ENCODE measurements around the gene CHCHD6.

Gene CHCHD6, protein sequence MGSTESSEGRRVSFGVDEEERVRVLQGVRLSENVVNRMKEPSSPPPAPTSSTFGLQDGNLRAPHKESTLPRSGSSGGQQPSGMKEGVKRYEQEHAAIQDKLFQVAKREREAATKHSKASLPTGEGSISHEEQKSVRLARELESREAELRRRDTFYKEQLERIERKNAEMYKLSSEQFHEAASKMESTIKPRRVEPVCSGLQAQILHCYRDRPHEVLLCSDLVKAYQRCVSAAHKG

DNA sequence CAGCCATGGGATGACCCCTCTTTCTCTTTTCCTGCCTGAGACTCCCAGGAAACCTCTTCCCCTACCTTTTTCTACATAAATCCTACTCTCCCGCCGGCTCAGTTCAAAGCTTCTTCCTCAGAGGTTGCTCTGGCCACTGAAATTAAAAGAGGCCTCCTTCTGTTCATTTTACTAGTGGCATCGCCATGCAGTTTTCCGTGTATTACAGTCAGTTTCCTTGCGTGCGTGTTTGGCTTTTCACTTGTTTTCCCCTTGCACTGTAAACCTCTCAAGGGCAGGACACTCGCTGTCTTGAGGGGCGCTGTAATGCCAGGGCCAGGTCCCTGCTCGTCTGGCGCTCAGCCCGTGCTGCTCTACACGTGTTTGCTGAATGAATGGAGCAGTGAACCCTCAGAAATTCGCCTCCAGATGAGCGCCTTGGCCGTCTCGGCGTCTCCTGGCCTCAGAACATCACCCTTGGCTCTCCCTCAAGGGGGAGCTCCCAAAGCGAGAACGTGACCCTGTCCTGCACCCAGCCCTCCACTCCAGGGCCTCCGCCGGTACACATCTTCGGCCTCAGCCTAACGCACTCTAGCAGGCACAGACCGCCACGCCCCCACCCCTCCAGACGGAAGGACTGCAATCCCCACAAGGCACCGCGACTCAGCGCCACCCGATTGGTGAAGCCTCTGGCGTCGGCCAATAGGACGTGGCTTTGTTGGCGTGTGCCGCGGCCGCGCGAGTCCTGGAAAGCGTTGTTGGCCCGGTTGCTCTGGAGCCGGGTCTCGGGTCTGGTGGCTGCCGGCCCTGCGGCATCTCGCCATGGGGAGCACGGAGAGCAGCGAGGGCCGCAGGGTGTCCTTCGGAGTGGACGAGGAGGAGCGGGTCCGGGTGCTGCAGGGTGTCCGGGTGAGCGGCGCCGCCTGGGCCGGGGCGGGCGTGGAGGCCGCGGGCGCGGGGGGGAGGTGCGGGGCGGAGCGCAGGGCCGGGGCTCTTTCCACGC, at the start of gene CHCHD6:
Gene CHCHD6 (plus strand): TSS at position 729 of the 982 bp plus-strand sequence. CDS start 73 bp downstream, at position 802.
- DNase-seq, result peak; percentile 98

DNA sequence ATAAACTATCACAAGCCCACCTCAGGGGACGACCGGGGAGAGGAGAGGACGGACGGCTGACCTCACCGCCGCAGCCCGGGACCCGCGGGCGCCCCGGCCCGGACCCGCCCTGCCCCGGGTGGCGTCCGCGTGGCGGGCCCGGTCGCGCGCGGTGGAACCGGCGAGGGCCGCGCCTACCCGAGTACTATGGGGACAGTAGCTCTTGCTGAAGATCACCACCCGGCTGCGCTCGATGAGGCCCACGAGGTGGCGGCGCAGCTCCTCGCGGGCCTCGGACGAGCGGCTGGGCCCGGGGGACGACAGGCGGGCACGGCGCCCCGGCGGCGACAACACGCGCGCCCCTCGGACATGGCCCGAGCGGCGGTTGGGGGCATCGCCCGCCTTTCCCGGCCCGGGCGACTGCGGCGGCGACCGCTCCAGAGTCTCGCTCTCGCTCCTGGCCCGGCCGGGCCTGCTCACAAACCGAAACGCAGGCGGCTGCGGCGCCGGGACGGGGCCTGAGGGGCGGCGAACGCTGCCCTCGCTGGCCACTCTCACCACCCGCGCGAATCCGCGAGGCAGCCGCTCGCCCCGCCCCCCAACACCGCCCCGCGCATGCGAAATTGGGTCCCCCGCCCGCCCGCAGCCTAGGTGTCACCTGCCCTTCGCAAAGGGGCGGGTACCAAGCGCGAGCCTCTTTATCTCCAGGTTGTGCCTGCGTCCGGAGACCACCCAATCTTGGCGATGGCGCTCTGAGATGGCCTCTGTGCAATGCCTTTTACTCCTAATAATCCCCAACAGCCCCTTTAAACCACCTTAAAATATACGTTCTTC, 49.3 kb upstream of the CHCHD6 start, which contains the start of gene TXNRD3:
Gene TXNRD3 (minus strand): TSS at position 554 of the 813 bp plus-strand sequence.
- DNase-seq, result peak; percentile 87

DNA sequence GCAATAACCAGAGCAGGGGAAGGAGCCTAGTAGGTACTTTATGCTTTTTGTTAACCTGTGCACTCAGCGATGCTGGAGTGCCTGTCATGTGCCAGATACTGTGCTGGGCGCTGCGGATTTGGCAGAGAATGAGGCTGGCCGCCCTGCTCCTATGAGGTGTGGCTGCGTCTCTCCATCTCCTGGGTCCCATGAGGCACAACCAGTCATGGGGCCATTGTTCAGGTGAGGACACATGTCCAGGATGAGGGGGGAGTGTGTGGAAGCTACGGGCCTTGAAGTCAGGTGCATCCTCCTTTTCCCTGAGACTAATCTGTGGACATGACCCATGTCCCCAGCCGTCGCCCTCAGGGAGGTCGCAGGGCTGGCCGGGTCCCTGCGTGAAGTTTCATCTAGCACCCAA, 48.2 kb upstream of the CHCHD6 start:
- no peak for DNase-seq

DNA sequence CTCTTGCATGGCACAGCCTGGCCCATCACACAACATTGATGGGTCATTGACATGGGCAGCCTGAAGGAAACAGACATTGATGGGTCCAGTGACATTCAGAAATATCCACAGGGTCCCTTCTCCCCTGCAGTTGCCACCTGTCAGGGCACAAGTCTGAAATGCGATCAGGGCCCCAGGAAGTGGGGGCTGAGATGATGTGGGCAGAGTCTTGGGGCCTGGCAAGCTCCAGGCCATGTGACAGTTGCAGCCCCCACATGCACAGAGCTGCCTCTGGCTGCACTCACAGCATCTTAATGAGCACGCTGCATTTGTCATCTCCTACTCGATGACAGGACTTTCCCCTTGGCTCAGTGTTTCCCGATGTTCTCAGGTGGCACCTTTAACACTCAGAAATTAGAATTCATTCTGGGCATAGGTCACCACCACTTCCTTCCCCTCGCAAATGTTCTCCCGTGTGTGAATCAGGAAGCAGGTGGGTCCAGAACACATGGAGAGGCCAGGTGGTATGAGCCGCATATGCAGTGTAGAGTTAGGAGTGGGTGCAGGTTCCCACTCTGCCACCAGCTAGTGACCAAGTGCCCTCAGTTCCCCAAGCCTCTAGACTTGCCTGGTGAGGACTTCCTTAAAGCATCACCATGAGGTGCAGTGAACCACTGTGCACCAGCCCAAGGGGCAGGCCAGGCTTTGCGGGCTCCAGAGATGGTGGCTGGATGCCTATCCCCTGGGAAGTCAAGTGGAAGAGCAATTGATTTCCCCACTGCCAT, 47.5 kb upstream of the CHCHD6 start:
- DNase-seq, result no peak

DNA sequence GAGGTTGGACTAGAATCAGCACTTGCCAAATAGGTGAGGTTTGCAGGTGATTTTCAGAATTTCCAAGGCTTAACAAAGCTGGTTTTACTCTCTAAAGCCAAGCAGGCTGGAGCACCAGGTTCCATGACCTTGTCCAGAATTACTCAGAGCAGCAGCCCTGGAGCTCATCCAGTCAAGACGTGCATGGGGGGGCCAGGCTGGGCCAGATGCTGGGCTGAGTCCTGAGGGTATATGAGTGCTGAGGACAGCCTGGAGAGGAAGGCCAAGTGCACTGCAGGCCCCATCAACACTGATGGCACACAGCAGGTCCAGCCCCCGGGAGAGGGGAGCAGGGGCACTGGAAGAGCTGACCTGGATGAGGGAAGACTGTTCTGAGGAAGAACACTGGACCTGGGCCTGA, 46.1 kb upstream of the CHCHD6 start:
- DNase-seq, result no peak

DNA sequence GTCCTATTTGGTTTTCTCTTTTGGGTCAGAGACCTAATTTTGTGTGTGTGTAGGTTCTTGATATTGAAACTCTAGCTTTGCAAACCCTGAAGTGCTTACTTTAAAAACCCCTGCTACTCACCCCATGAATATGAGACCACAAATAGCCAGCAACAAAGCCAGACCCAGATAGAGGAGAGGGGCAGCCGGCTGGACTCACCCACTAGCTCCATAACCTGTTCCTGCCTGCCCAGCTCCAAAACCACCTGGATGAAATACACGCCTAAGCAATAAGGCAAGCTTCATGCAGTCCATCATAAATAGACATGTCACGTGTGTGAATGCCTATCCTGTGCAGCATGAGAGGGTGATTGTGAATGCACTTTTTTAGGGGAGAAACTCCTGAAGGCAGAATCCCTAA, 45.5 kb upstream of the CHCHD6 start:
- no peak for DNase-seq

DNA sequence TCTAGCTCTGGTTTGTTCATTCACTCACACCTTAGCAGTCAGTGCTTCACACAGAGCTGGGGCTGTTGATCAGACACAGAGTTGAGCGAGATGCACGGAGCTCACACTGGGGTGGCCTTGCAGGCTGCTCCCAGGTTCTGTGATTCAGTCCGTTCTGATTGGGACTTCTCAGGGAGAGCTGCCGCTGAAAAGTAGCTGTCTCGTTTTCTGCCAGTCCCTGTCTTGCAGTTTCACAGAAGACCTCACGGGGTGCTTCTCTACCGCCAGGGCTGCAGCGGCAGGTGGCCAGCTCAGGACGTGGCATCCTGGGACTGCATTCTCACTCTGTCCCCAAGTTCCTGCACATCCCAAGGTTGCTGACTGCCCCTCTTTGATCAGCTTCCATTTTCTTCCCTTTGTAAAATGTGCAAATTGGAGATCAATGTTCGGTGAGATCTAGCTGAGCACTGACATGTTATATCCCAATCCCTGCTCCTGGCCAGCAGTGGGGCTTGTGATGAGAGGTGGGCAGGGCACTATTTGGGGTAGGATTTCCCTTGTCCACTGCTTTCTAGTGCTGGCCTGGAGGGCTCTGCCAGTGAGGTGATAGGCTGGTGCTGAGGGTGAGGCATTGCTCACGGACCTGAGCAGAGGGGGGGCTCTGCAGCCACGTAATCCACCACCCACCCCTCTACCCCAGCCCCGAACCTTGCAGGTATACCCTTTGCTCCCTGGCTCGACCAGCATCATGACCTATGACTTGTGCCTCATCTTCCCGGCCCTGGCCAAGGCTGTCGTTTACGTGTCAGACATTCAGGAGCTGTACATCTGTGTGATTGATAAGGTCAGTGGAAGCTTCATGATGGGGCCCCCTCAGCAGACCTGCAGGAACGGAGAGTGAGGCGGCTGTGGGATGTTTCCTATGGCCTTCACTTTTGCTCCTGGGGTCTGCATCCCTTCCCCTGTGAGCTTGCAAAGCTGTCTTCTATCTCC, 43.8 kb upstream of the CHCHD6 start:
- DNase-seq, result no peak

DNA sequence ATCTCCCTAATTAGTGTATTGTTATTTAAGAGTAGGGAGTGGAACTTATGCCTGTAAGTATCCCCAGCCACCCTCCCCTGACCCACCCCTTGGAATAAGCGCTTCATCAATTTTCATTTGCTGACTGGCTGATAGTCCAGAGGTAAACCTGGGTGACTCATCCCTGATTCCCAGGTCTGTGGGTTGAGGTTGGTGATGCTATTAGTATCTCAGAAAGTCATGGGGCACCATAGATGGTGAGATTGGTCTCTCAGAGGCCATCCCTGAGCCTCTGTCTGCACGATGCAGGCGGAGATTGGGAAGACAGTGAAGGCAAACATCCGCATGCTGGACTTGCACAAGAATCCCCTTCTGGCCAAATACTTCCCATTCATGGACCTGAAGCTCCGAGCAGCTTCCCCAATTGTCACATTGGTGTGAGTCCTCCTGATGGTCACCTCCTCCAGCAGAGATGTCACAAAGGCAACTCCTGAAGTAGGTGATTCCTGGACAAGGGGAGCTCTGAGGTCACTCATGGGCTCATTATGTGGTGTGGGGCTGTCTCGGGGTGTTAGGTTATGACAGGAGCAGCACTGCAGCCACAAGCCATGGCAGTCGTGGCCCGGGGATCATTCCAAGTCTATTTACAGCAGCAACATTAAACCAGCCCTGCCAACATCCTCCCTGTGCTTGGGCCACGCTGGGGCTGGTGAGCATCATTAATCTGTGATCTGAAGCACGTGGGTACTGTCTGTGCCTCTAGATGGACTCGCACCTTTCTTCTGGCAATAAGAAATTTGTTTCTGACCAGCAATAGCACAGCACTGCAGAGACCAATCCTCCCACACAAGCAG, 42.3 kb upstream of the CHCHD6 start:
- no peak for DNase-seq

DNA sequence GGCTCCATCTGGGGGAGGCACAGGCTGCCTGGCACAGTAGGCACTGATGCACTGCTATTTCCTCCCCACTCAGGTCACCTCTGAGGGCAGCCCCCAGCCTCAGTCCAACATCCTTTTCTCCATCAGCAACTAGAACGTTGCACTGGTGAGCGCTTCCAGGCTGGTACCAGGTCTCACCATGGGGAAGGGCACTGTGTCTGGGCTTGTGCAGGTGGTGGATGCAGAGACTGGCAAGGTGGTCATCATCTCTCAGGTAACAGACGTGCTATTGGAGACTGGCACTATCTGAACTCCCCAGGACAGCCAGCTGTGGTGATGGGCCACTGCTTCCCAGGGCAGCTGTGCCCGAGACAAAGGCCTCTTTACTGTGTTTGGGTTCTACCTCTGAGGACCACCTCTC, 40.8 kb upstream of the CHCHD6 start:
- DNase-seq, result no peak

DNA sequence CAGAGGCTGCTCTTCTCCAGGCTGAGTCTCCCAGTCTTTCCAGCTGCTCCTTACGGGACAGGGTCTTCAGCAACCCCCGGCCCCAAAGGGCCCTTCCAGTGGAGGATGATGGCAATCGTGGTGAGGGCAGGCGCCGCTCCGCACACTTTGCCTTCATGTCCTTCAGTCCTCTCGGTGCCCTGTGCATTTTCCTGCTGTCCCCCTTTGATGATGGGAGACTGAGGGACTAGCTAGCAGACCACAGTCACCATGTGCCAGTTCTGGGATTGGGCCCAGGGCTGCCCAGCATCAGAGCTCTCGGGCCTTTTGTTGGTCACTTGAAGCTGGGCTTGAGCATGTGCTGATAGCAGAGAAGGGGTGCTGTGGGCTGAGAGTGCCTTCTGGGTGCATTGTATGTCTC, 40.3 kb upstream of the CHCHD6 start:
- no peak for DNase-seq

DNA sequence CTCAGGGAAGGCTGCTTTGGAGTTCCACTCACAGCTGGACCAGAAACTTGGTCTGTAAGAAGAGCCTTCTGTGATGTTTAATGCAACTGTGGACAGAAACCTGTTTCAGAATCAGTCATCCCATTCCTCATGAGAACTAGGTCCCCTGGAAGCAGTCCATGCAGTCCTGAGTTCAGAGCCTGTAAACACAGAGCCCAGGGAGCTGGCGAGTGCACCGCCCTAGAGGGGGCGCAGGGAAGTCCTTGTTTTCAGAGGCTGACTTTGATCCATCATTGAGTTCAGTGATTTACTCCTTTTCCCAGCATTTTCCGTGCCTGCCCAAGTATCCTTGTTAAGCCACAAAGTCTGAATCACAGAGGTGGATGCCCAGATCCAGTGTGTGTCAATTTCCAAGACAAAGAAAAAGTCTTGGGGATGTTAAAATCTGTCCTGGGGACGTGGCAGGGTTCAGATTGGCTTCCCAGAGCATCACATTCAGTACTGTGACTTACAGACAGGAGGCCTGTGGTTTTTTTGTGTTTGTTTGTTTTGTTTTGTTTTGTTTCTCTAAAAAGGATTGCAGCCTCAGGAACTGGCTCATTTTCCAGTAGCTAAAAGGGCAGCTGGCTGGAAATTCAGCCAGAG, 39.3 kb upstream of the CHCHD6 start:
- no peak for DNase-seq

DNA sequence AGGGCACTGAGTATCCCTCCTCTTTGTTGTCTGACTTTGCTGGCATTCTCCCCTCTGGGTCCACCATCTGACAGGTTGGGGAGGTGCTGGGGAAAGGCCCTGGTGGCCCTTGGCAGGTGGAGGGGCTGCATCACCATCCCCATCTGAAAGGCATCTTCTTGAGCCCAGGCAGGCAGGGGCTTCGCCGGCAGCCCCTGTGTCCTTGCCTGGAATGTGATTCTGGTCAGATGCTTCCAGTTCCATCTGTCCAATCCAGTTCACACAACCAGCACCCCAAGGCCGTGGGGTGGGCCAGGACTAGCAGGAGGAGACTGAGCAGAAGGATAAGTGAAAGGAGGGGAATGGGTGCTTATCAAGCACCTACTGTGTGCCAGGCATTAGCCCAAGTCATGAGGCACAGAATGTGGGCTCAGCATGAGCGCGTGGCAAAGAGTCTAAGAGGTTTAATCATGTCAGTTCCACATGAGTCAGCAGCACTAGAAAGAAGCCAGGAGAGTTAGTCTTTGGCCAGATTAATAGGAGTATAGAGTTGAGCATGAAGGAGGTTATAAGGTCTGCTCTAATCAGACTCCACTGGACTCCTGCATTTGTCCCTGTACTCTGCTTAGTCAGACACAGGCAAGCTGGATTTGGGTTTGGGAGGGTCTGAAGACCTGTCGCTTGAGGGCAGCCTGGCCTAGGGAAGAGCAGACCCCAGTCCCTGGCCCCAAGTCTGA, 38.7 kb upstream of the CHCHD6 start:
- no peak for DNase-seq

DNA sequence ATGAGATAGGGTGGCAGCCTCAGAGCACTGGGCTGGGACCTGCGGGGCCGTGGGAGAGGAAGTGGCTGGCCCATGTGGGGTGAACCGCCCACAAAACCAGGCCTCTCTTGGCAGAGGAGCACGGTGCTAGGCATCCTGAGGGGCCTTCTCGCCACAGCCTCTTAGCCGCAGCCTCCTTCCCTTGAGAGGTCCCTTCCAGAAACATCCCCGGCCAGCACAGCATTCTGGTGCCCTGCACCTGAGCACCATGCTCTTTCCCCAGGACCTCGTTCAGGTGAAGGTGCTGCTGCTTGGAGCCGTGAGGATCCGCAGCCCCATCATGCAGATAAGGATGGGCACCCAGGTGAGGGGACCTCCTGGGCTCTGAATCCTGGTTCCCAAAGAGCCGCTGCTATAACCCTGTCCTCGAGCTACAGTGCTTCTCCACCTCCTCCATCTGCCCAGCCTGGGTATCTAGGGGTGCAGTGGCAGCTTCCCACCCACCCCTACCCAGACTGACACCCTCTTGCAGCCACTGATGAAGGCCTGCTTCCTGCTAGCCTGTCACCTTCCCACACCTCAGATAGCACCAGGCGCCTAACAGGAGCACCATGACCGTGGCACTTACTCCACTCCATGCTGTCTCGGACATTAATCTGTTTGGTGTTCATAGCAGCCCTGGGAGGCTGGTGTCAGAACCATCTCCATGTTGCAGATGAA, 37.9 kb upstream of the CHCHD6 start:
- DNase-seq, result no peak

DNA sequence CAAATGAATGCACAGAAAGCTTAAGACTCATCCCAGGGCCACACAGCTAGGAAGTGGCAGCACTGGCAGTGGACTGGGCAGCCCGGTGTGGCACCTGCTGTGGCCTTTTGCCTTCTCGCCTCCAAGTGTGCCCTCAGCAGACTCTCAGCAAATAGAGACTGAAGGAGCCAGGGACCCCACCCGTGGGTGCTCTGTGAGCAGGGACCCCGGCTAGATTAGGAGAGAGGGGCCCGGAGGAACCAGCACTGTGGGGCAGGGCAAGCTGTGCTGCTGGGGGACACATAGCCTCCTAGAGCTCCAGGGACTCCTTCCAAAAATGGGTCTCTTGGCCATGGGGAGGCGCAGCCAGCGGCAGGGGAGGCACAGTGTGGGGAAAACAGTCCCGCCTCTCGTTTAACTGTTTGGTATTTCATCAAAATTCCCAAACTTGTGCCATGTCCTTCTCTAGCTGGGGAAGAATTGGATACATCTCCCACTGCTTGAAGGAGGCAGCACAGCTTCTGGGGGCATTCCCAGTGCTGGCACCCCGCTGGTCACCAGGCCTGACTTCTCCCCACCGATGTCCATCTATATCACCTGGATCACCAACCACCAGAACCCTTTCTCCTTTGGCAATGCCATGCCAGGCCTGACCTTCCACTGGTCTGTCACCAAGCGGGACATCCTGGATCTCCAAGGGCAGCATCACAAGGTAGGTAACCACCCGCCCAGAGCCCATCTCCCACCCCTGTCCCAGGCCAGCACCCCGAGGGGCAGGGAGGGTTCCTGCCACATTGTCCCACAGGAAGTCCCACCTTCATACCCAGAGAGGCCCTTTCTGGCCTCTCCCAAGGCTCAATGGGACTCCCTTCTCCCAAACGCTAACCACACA, 37.1 kb upstream of the CHCHD6 start:
- no peak for DNase-seq

DNA sequence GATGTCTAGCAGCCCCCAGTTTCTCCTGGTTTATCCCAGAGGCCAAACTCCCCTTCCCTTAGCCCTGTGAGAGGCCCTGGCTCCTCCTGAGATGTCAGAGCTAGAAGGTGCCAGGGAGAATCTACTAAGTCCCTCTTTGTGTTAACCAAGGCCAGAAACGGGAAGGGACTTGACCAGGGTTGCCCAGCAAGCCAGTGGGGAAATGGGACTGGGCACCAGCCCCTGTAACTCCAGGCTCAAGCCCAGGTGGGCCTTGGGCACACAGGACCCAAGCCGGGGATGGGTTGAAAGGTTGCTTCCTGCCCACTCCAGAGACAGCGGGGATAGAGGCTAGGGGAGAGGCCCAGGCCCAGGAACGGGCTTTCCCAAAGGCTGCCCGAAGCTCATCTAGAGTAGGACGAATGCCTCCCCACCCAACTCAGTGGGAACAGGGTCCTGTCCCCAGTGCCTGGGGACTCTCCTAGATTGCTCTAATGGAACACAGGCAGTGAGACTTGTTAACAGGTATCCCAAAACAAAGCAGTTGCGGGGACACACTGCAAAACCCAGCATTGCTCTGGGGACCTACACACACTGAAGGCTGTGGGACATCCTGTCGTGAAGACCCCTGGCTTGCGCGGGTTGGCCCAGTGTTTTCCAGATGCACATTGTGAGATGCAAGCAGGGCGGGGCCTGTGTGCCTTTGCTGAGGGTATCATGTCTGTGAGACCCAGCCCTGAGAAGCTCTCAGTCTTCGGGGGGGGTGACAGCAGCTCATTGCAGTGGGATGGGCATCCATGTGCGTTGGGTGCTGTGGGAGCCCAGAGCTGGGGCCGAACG, 36.2 kb upstream of the CHCHD6 start:
- DNase-seq, result no peak
